NK-92 (cell line): ENCODE data around the gene GSE1.

Experiments used
- DNase-seq: peaks from one replicate; lab custom pipeline; 2025; ENCODE audit not compliant: unreplicated experiment; lab: John Stamatoyannopoulos, UW

GSE1 gene

DNA sequence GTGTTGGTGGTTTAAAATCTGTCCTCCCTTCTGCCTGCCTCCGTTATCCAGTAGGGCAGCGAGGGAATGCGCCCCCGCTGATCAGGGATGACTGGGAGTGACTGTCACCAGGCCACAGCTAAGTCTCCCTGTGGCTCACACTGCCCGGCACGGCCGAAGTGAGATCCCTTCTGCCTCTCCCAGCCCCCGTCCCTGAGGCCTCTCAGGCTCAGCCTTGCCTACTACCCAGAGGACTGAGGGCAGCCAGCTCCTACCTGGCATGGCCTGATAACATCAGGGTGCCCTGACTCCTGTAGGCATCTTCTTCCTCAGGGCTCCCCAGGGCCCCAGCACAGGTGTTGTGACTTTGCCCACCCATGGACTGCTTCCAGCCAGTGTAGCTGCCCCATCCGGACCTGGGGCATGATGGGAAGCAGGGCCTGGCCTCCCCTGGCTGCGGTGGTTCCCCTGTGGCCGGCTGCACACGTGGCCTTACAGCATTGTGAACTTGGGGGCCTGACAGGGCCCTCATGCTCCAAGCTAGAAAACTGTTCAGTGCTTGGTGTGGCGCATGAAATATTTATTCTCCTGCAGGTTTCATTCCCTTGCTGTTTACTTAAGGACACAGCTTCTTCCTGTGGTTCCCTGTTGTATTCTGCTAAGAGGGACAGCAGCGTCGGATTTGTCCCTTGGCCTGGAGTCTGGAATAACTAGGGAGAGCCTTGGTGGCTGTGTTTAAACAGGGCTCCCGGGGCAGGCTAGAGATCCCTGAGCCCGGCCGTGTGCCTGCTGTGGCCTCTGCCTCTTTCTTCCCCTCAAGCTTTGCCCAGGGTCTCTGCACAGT lies 45.6 kb downstream of the GSE1 start:
- DNase-seq = no peak

DNA sequence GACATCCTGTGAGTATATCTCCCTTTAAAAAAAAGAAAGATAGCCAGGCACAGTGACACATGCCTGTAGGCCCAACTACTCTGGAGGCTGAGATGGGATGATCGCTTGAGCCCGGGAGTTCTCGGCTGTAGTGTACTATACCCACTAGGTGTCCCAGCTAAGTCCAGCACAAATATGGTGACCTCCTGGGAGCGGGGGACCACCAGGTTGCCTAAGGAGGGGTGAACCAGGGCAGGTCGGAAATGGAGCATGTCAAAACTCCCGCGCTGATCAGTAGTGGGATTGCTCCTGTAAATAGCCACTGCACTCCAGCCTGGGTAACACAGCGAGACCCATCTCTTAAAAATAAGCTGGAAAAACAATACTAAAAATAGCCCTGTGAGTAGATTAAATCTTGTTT lies 46.2 kb downstream of the GSE1 start:
- DNase-seq = no peak

DNA sequence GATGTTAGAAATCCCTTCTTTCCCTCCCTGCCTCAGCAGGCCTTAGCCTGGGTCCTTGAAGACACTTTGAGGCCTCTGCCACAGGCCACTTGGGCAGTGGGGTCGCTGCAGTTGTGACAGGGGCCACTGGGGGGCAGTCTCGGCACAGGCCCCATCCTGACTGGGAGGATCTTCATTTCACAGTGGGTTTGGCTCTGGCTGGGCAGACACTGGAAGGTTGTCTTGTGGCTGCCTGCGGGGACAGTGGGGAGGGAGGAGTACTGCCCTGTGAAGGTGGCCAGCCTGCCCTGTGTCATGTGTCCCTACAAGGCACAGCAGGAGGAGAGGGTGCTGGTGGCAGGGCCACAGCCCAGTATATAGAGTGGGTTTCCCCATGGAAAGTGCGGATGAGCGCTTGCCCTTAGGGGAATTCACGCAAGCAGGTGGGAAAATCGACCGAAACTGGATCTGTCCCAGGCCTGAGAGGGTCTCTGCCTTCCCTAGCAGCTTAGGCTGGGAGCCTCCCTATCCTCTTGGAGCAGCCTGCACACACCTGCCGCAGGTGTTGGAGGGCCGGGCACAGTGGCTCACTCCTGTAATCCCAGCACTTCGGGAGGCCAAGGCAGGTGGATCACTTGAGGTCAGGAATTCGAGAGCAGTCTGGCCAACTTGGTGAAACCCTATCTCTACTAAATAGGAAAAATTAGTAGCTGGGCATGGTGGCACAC lies 46.8 kb downstream of the GSE1 start:
- no peak for DNase-seq

DNA sequence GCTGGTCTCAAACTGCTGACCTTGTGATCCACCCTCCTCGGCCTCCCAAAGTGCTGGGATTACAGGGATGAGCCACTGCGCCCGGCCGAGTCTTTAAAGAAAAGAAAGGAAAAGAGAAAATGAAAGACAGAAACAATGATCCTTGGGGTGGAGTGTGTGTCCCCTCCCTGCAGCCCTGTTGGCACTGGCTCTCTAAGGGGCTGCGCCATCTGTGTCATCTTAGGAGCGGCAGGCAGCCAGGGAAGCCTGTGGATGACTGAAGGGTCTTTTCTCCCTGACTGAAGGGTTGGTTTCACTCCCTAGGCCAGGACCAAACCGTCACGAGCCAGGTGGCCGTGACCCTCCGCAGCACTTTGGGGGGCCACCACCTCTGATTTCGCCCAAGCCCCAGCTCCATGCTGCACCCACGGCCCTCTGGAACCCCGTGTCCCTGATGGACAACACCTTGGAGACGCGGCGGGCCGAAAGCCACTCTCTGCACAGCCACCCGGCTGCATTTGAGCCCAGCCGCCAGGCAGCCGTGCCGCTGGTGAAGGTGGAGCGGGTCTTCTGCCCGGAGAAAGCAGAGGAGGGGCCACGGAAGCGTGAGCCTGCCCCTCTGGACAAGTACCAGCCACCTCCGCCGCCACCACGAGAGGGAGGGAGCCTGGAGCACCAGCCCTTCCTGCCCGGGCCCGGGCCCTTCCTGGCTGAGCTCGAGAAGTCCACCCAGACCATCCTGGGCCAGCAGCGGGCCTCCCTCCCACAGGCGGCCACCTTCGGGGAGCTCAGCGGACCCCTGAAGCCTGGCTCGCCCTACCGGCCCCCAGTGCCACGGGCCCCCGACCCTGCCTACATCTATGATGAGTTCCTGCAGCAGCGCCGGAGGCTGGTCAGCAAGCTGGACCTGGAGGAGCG lies 48.0 kb downstream of the GSE1 start:
- DNase-seq = no peak

DNA sequence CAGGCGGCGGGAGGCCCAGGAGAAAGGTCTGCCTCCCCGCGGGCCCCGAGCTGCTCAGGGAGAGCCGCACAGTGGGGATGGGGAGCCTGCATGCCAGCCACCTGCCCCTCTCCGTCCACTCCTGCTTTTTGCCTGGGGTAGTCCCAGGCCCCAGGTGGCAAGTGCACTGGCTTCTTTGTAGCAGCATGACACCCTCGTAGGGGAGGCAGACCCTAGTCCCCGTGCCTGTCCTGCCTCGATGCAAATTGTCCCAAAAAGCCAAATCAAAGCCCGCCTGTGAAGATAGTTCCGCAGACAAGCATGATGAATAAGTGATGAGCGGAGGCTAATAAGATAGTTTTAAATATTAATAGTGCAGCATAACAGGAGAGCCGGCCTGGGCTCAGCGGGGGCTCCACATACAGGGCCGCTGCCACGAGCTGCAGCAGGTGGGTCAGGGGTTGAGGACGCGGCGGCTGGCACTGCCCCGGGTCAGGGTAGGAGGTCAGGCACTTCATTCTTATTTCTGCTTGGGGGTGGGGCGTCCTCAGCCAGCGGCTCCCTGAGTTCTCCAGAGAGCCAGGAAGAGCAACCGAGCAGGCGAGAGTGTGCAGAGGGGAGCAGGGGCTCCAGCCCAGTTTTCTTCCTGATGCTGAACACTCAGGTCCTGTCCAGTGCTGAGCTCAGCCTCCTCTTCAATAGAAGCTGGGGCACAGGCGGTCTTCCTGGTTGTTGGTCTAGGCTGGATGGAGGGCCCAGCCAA lies 48.8 kb downstream of the GSE1 start:
- DNase-seq = no peak

DNA sequence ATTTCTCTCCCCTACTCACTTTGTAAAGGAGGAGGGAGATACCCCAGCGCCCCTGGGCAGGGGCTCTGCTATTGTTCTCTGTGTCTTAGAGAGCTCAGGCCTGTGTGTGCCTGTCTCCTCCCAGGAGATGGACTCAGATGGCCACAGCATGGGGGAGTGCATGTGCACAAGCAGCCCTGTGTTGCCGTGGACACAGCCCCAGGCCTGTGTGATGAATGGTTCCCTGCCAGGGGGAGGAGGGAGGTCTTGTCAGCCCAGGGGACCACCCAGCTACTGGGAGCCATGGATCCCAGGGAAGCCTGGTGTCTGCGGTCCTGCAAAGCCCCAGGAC lies 49.3 kb downstream of the GSE1 start:
- DNase-seq = no peak

DNA sequence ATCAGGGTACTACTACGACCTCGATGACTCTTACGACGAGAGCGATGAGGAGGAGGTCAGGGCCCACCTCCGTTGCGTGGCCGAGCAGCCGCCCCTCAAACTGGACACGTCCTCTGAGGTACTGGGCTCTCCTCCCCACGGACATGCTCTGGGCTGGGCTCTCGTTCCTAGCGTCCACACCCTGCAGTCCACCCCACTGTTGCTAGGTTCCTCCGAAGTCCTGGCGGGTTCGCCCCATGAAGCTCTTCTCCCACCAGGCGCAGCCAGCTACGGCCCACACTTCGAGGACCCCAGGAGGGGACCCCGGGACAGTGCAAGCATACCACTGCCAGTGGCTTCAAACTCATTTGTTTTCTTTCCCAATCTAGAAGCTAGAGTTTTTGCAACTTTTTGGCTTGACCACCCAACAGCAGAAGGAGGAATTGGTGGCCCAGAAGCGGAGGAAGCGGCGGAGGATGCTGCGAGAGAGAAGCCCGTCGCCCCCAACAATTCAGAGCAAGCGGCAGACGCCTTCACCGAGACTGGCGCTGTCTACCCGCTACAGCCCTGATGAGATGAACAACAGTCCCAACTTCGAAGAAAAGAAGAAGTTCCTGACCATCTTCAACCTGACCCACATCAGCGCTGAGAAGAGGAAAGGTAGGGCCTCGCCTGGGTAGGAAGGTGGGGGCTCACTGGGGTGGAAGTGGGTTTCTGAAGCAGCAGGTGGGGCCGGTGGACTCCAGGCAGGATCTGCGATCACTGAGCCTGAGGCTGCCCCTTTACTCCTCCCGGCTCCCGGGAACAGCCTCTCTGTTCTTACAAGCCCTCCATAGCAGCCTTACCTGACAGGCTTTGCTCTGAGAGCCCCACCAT lies 50.1 kb downstream of the GSE1 start:
- DNase-seq = no peak

DNA sequence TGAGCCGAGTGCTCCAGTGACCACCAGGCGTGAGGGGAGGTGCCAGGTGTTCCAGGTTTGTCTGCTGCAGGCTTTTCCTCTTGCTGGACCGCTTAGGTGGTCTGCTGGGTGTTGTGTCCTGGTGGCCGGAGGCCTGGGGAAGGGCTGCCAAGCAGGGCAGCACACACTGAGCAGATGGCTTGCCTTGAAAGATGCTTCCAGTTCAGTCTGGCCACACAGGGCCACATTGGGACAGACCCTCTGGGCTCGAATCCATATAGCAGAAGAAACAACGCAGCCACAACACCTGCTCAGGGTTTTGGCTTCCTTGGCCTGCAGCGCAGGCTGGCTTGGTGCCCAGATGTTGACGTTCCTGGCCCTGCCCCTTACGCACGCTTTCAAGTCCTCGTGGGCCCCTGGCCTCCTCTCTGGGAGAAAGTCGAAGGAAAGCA lies 50.8 kb downstream of the GSE1 start:
- DNase-seq = no peak

DNA sequence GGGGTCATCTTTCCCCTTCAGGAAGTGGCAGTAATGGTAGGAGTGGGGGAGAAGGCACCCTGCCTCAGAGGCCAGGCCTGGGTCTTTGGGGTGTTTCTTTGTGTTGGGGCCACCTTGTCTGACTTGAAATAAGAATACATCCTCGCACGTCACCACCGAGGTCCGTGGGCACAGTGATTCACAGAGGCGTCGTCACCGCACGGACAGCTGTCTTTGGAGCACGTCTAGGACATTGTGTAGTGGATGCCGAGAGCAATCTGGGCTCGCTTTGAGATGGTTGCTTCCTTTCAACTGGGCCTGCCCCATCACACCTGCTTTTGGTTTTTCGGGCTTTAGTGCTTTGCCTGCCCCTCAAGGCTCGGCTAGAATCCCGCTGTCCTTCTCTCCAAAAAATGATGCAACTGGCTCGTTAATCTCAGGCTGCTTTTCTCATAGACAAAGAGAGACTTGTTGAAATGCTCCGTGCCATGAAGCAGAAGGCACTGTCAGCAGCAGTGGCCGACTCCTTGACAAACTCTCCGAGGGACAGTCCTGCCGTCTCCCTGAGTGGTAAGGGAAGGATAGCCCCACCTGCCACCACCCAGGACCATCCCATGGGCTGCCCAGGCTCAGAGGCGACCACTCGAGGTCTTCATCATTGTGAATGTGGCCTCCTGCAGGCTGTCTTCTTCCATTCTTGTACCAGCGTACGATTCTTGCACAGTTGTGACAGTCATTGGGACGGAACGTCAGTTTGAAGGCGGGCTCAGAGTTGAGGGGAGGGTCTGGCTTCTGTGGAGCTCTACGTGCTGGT lies 51.7 kb downstream of the GSE1 start:
- no peak for DNase-seq

DNA sequence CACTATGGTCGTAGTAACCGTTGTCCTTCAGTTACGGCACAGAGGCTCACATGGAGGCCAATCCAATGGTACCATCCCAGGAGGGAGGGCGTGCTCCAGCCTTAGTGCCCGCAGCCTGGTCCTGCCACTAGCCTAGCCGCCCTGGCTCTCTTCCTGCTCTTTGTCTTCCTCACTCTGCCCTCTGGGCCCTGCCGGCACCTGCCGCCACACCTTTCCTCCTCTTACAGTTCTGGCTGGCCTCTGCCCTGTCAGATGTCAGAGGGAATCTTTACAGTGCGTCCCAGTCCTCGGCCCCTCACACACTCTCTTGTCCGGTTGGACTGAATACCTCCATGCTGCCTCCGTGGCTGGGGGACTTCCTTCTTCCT lies 52.2 kb downstream of the GSE1 start:
- DNase-seq = no peak

DNA sequence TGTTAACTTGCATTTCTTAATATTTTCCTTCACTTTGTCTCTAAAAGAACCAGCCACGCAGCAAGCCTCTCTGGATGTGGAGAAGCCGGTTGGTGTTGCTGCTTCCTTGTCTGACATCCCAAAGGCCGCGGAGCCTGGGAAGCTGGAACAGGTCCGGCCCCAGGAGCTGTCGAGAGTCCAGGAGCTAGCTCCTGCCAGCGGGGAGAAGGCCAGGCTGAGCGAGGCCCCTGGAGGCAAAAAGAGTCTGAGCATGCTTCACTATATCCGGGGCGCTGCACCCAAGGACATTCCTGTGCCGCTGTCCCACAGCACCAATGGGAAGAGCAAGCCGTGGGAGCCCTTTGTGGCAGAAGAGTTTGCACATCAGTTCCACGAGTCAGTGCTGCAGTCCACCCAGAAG lies 52.8 kb downstream of the GSE1 start:
- no peak for DNase-seq

DNA sequence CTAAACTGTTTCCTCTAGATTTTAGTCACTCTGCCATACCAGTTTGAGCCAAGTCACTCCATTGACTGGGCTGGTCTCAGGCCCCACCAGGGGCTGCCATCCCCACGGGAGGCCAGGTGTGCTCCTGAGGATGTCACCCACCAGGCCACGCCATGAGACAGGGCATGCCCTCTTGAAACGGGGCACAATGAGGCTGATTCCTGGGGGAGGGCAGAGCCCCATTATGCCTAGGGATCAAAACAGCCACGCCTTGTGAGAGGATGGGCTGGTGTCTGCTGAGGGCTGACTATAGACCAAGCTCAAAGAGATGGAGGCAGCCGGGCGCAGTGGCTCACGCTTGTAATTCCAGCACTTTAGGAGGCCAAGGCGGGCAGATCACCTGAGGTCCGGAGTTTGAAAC lies 54.1 kb downstream of the GSE1 start:
- no peak for DNase-seq

DNA sequence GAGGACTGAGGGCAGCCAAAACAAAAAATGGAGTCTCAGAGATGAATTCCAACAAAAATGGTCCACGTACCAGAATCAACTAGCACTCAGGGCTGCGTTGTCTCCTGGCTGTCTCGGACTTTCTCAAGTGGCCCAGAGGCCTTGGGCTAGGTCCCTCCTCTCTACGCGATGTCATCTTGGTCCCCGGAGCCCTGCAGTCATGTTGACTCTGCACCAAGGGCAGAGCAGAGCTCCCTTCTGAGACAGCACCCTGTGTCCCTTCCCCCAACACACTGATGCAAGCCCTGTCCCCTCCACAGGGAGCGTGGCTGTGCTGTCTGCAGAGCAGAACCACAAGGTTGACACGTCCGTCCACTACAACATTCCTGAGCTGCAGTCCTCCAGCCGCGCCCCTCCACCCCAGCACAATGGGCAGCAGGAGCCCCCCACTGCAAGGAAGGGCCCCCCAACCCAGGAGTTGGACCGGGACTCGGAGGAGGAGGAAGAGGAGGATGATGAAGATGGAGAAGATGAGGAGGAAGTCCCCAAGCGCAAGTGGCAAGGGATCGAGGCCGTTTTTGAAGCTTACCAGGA lies 54.8 kb downstream of the GSE1 start:
- no peak for DNase-seq

DNA sequence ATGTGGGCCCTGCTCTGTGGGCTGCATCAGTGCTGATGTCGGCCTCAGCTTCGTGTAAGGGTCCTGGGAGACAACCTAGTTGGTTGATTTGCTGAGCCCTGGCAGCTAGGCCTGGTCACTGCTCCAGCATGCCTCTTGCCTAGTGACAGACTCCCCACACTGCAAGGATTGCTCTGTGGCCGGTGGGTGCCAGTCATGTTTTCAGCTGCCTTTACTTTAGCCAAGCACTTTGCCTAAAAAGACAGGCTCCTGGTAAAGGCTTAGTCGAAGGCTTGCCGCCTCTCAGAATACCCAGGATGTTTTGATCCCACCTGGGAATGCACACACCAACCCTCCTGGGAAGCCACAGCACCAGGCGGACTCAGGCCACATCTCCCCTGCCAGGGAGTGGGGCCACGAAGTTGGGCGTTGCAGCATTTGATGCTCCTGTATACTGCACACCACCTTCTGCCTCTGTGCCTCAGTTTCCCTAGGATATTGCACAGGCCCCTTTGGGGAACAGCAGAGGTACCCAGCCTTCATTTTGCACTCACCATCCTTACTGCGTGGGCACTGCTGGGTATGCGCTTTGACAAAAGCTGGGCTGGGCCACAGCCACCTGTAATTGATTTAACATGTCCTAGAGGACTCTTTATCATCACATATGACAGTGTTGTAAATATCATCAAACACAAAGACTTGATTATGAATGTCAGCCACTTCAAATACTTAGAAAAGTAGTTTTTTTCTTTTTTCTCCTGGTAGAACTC lies 55.7 kb downstream of the GSE1 start:
- DNase-seq = no peak

DNA sequence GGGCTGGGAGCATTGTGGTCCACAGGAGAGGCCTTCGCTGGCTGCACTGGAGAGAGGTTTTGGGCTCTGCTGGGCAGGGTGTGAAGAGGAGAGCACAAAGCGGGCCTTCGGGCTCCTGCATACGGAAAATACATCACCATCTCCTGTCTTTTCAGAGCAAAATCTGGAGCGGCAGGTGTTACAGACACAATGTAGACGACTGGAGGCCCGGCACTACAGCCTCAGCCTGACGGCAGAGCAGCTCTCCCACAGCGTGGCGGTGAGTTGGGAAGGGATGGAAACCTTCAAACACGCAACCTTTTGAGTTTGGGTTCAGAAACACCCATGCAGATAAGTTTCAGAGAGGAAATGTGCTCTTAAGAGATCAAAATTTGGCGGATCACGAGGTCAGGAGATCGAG lies 57.7 kb downstream of the GSE1 start:
- no peak for DNase-seq

DNA sequence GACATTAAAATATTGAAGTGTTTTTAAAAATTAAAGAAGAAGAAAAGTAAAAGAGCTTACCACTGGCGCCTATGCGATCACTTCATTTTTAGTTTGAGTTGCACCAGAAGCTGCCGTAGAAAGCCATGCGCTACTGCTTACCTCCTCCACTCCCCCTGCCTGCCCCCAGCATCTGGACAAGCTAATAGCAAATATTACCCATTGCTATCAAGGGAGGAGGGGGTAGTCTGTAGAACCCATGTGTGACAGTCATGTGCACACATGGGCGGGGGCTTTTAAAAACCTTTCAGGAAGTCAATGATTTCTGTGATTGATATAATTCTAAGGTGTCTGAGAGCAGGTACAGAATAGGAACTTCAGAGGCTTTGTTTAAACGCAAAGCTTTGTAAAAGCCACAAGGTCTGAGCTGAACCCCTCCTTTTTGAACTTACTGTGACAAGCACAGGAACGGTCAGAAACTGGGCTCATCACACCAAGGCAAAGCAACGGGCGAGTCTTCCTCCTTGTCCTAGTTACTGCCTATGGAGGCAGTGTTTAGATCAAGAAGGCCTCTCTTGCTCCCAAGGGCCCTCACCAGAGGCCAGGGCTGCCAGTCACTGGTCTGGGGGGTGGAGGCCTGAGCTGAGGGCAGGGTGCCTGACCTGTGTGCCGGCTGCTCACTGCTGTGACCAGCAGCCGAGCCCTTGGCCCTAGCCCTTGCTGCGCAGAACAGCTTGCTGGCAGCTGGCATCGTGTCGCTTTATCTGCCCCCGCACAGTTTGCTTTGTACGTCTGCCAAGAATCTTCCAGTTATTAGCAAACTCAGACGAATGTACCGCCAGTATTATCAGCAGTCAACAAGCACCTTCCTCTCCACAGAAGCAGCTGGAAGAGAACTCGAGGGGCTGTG lies 60.7 kb downstream of the GSE1 start:
- no peak for DNase-seq

DNA sequence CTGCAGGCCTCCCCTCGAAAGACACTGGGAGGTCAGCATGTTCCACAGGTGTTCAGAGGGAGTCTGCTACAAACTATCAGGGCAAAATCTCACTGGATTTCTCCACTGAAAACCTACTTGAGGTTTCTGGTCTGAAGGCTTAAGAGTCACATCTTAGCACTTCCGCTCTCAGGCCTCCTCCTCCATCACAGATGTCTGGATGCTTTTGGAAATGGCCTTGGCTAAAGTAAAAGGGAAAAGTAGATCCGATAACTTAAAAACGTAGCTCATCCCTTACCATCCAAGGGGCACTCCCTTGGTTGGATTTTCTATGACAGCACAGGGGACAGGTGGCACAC lies 61.3 kb downstream of the GSE1 start:
- DNase-seq = no peak

DNA sequence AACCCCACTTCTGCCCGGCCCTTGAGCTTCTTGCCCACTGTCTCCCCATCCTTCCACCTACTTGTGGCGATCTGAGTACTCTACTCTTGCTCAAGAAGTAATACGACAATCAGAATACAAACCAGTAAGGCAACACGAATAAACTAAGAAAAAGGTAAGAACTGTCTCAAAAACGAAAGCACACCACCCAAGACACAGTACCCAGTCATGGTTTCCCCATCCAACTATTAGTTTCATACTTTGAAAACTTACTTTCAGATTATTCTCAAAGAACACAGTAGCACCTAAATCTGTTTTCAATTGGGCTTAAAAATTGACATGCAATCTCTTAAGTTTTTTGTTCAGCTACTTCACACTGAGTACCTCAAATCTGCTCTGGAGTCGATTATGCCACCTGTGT lies 61.7 kb downstream of the GSE1 start:
- no peak for DNase-seq
